HepG2 (cell line): Measurements from ENCODE around the gene ADAM10. TPM values are rescaled to one million over a fixed set of nuclear protein-coding genes. Genes with fewer than 3 reads are reported as not detected.
A peak's percentile ranks its signal among the peaks of the same experiment; 100 is the strongest.

Source experiments
- ATAC-seq: fragments of 200-7000 bp; cut with Tn5 transposase; 3 replicates; pipeline ENCODE4 v1.9.1; 2020; ENCODE audit warnings: mild to moderate bottlenecking, moderate library complexity
- BruUV-seq: library from RNA; stranded (reverse); fragments of 400-500 nt; replicated peaks from 2 replicates; lab custom pipeline; 2021; lab: Mats Ljungman, UMichigan
- CTCF ChIA-PET: fragments of 300-600 bp; formaldehyde crosslinking; extraction: SDS; loops from one replicate; lab custom pipeline; 2021; ENCODE audit warnings: low total read pairs, inconsistent platforms, low intra/inter-chr PET ratio; lab: Yijun Ruan, JAX
- POLR2A ChIA-PET: fragments of 350-600 bp; sonication (Branson Sonifier 250); formaldehyde crosslinking; loops from one replicate; lab custom pipeline; 2020; ENCODE audit warnings: antibody characterized with exemption, inconsistent platforms; lab: Yijun Ruan, JAX
- DNase-seq: peaks from one replicate; pipeline ENCODE4 v3.0.0-alpha.2; 2015; ENCODE audit warnings: low spot score
- FAIRE-seq: peaks from 3 replicates; lab custom pipeline; 2011; peaks lifted over from hg19 to GRCh38; lab: Jason Lieb, UNC
- H2AFZ ChIP-seq: one replicate; pipeline ENCODE4 v1.6.1; 2011; ENCODE audit warnings: low read length, inconsistent platforms
- H3K27ac ChIP-seq: fragments of 300-600 bp; 3 replicates; pipeline ENCODE4 v1.8.0; 2011; ENCODE audit warnings: mixed run types, mild to moderate bottlenecking, mixed read lengths, low read length, inconsistent platforms; ENCODE audit not compliant: insufficient read depth; ENCODE audit errors: extremely low read length
- H3K27me3 ChIP-seq, 2 experiments: fragments of 200-600 bp in 1 of 2; 2 replicates in 1 of 2; 3 replicates in 1 of 2; pipeline versions ENCODE4 v1.6.0 to v1.8.0; 2011; ENCODE audit warnings: low read length in 2 of 2, mild to moderate bottlenecking in 2 of 2, moderate library complexity in 2 of 2, inconsistent platforms in 1 of 2; ENCODE audit not compliant: insufficient read depth in 2 of 2, control insufficient read depth in 1 of 2
- H3K36me3 ChIP-seq, 2 experiments: fragments of 200-600 bp in 1 of 2; replicated peaks in 1 of 2; 2 replicates in 1 of 2; 3 replicates in 1 of 2; pipeline versions ENCODE4 v1.5.1 to v1.8.0; 2011; ENCODE audit warnings: low read length in 2 of 2, inconsistent platforms in 1 of 2; ENCODE audit not compliant: insufficient read depth in 2 of 2, control insufficient read depth in 1 of 2
- H3K4me1 ChIP-seq: 2 replicates; pipeline ENCODE4 v1.5.1; 2012; ENCODE audit warnings: low read length, inconsistent platforms; ENCODE audit not compliant: insufficient read depth
- H3K4me2 ChIP-seq: 2 replicates; pipeline ENCODE4 v1.6.0; 2011; ENCODE audit warnings: low read depth, low read length, inconsistent platforms
- H3K4me3 ChIP-seq, 3 experiments: fragments of 200-600 bp in 1 of 3; sonication (generic), shearing (Covaris generic) in 1 of 3; replicated peaks in 1 of 3; 2 replicates each; pipeline ENCODE4 v1.5.1; 2011 to 2016; ENCODE audit warnings: low read length in 3 of 3, inconsistent platforms in 2 of 3, low read depth in 2 of 3, mild to moderate bottlenecking in 2 of 3, control low read depth in 1 of 3, mixed read lengths in 1 of 3; ENCODE audit not compliant: insufficient read depth in 1 of 3
- H3K79me2 ChIP-seq: one replicate; pipeline ENCODE4 v1.6.1; 2011; ENCODE audit warnings: low read length, inconsistent platforms; ENCODE audit not compliant: insufficient read depth
- H3K9ac ChIP-seq: 2 replicates; pipeline ENCODE4 v1.6.0; 2011; ENCODE audit warnings: mild to moderate bottlenecking, low read depth, low read length, inconsistent platforms; ENCODE audit not compliant: insufficient read depth
- H3K9me3 ChIP-seq: 2 replicates; pipeline ENCODE4 v1.5.1; 2012; ENCODE audit warnings: mild to moderate bottlenecking, low read length
- H4K20me1 ChIP-seq: 2 replicates; pipeline ENCODE4 v1.6.0; 2011; ENCODE audit warnings: inconsistent platforms, mild to moderate bottlenecking, low read length, moderate library complexity; ENCODE audit not compliant: insufficient read depth
- ATRX ChIP-seq: sonication (generic); formaldehyde crosslinking; IDR thresholded peaks from 2 replicates; pipeline ENCODE4 v1.4.0; 2020; ENCODE audit warnings: missing genetic modification reagents, borderline replicate concordance
- EEA1 ChIP-seq: sonication (generic); formaldehyde crosslinking; IDR thresholded peaks from 2 replicates; pipeline ENCODE4 v1.5.1; 2020; ENCODE audit warnings: mild to moderate bottlenecking, missing genetic modification reagents, borderline replicate concordance
- ISL2 ChIP-seq: sonication (generic); formaldehyde crosslinking; IDR thresholded peaks from 2 replicates; pipeline ENCODE4 v1.5.0; 2020; ENCODE audit warnings: missing genetic modification reagents
- KLF11 ChIP-seq: IDR thresholded peaks from 2 replicates; pipeline ENCODE4 v1.6.1; 2016; ENCODE audit warnings: missing compliant biosample characterization
- MYC ChIP-seq: sonication (generic); formaldehyde crosslinking; IDR thresholded peaks from 2 replicates; pipeline ENCODE4 v1.9.0; 2021; ENCODE audit warnings: missing genetic modification reagents, borderline replicate concordance
- STAG1 ChIP-seq: sonication (generic); formaldehyde crosslinking; IDR thresholded peaks from 2 replicates; pipeline ENCODE4 v1.4.0; 2020; ENCODE audit warnings: missing genetic modification reagents
- ZKSCAN8 ChIP-seq: IDR thresholded peaks from 2 replicates; pipeline ENCODE4 v1.6.1; 2016; ENCODE audit warnings: borderline replicate concordance, missing genetic modification reagents, missing compliant biosample characterization
- ZNF598 ChIP-seq: sonication (generic); formaldehyde crosslinking; IDR thresholded peaks from 2 replicates; pipeline ENCODE4 v1.5.1; 2020; ENCODE audit warnings: mild to moderate bottlenecking, missing genetic modification reagents, borderline replicate concordance
- ZSCAN12 ChIP-seq: sonication (generic); formaldehyde crosslinking; IDR thresholded peaks from 2 replicates; pipeline ENCODE4 v1.9.0; 2021; ENCODE audit warnings: mild to moderate bottlenecking, missing genetic modification reagents
- WGBS: methylation state at CpG from one replicate; pipeline ENCODE4 v1.1.6; 2017; ENCODE audit warnings: low lambda C conversion rate; 5-methylcytosine and 5-hydroxymethylcytosine counted together
- in situ Hi-C: cut with HindIII; loops from 2 replicates; pipeline ENCODE4 v1.10.0; 2017; ENCODE audit warnings: low pct_unique_long_range_greater_than_20kb; ENCODE audit not compliant: extremely low pct_ligation_motif_present
- intact Hi-C: fragments of 100-400 bp; cut with micrococcal nuclease; formaldehyde crosslinking; loops from one replicate; pipeline ENCODE4 v1.10.0; 2022; ENCODE audit not compliant: unreplicated experiment
- polyA plus RNA-seq, 8 experiments: library from polyadenylated mRNA; depleted of rRNA in 3 of 8; stranded (reverse) in 7 of 8; unstranded in 1 of 8; fragments of >200 nt; fragmentation: Illumina TruSeq in 4 of 8; extraction: Trizol in 4 of 8; gene quantifications; 2 replicates each; pipeline versions ENCODE4 v1.2.1 to v1.2.3, GENCODE V29; 2011 to 2016; ENCODE audit warnings: low read depth in 4 of 8, missing spikeins in 1 of 8, mixed read lengths in 1 of 8; ENCODE audit not compliant: insufficient read depth in 1 of 8
- total RNA-seq, 5 experiments: library from RNA; depleted of rRNA; stranded (reverse); fragments of >200 nt; fragmentation: Illumina TruSeq; extraction: Trizol; gene quantifications; 2 replicates each; pipeline ENCODE4 v1.2.3, GENCODE V29; 2016; ENCODE audit warnings: low read depth in 1 of 5
- TF ChIP-seq, protein P1 (sequence below): IDR thresholded peaks from 2 replicates; pipeline ENCODE4 v1.6.1; 2012; ENCODE audit warnings: inconsistent platforms
- TF ChIP-seq, protein P2 (sequence below): sonication (generic); formaldehyde crosslinking; IDR thresholded peaks from 2 replicates; pipeline ENCODE4 v1.5.1; 2020; ENCODE audit warnings: missing genetic modification reagents, mild to moderate bottlenecking, borderline replicate concordance
- TF ChIP-seq, protein P3 (sequence below): sonication (generic); formaldehyde crosslinking; IDR thresholded peaks from 2 replicates; pipeline ENCODE4 v1.8.0; 2022; ENCODE audit warnings: missing genetic modification reagents, mild to moderate bottlenecking, moderate library complexity, borderline replicate concordance

Gene ADAM10
- total and polyA plus RNA-seq, 2 of the 13 experiments (the other 11 are each of a cell fraction or from before 2014, with no cell fraction given) = 92.7 to 125 TPM

DNA sequence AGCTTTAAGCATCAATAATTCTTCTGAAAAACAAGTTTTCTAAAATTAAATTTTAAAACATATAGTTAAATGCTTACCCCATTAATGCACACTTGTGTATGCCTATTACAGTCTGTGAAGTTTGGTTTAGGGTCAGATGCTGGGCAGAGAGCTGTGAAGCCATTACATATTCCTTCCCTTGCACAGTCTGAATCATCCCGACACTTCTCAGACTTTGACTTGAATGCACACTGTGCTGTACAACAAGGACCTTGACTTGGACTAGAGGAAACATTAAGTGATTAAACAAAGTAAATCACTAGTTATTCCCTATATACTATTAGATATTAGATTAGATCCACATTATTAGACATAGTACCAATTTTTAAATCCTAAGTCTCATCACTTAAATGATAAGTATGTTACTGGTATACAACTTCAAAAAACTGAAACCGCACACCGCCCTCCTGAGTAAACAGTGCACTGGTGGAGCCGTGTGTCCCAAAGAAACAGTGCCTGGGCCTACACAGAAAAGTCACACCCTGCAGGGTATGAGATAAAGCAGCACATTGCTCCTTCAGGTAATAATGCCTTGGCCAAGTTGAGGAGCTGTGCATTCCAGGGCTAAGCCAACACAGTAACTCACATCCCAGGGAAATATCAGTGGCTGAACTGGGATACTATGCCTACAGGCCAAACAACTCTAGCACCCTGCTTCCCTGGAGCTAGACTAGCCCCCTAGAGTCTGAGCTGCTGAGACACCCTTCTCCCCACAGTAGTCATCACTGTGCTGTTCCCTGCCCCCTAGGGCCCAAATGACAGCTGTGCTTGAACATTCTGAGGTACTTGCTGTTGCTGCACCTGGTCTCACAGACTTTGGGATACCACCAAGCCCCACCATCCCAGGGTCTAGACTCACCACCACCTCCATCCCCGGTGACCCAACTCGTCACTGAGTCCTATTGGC, 137.5 kb downstream of the ADAM10 start:
- CTCF ChIA-PET = no interaction called here
- no peak overlapping the region for H3K4me3 ChIP-seq
- no TSS peak for BruUV-seq
- POLR2A ChIA-PET = no interaction called here
- peak; percentile 57 for ATAC-seq
- H4K20me1 ChIP-seq = no peaks in the 10 kb centered on the region
- H3K27me3 ChIP-seq = no peaks in the 10 kb centered on the region
- TF ChIP-seq MYC (CRISPR knock-in tag) = no peak
- TF ChIP-seq STAG1 = peak; percentile 26
- no peak for TF ChIP-seq ZNF598 (CRISPR knock-in tag)
- no peak for TF ChIP-seq ISL2
- no peak for DNase-seq
- peaks cover 6 to 47% of the 10 kb centered on the region in 2 experiments for H3K36me3 ChIP-seq
- no peaks in the 10 kb centered on the region for H3K79me2 ChIP-seq
- peaks cover 8% of the 10 kb centered on the region for H3K9me3 ChIP-seq
- H3K9ac ChIP-seq = no peak overlapping the region
- 89% methylated on average over 6 of the region's 6 CpGs for WGBS
- H3K27ac ChIP-seq = no peak overlapping the region
- intact Hi-C loops (no loop called here), in situ Hi-C loops (no loop called here)
- no peak for FAIRE-seq
- H3K4me2 ChIP-seq = no peak overlapping the region
- no peak overlapping the region for H2AFZ ChIP-seq
- no peaks in the 10 kb centered on the region for H3K4me1 ChIP-seq

DNA sequence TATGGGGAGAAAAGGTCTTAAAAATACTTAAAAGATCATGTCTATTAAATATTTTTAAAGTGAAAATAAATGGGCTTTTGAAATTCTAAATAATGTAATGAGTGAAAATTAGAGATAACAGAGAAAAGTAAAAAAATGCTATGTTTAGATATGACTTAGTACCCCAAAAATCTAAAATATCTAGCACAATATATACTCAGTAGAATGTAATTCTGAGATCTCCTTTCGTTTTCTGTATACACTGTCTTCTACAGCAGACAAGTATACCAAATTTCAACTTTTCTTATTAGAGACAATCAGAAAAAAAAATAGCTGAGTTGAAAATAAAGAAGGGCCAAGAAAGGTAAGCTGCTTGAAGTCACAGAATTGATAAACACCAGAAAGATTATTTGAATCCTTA, 140.8 kb downstream of the ADAM10 start:
- POLR2A ChIA-PET = no interaction called here
- H3K4me2 ChIP-seq = no peak overlapping the region
- no peak for FAIRE-seq
- H4K20me1 ChIP-seq = no peaks in the 10 kb centered on the region
- peaks cover 4 to 41% of the 10 kb centered on the region in 2 experiments; a peak in 4 of 5 replicates for H3K36me3 ChIP-seq
- no peaks in the 10 kb centered on the region for H3K27me3 ChIP-seq
- no peaks in the 10 kb centered on the region for H3K79me2 ChIP-seq
- in situ Hi-C loops = no loop called here
- no peaks in the 10 kb centered on the region for H3K9me3 ChIP-seq
- no peak overlapping the region for H2AFZ ChIP-seq
- no peak overlapping the region for H3K4me3 ChIP-seq
- CTCF ChIA-PET = no interaction called here
- no peak for ATAC-seq
- intact Hi-C loops = no loop called here
- DNase-seq = no peak
- peaks cover 16% of the 10 kb centered on the region for H3K4me1 ChIP-seq
- H3K27ac ChIP-seq = no peak overlapping the region
- no peak overlapping the region for H3K9ac ChIP-seq
- no TSS peak for BruUV-seq
- 93% methylated on average over 1 of the region's 1 CpG for WGBS
- TF ChIP-seq ZSCAN12 (CRISPR knock-in tag) (no peak), KLF11 (no peak), ZKSCAN8 (no peak), ATRX (CRISPR knock-in tag) (no peak), STAG1 (no peak), EEA1 (CRISPR knock-in tag) (no peak)
- TF ChIP-seq, protein P1, sequence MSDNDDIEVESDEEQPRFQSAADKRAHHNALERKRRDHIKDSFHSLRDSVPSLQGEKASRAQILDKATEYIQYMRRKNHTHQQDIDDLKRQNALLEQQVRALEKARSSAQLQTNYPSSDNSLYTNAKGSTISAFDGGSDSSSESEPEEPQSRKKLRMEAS = no peak
- TF ChIP-seq, protein P2, sequence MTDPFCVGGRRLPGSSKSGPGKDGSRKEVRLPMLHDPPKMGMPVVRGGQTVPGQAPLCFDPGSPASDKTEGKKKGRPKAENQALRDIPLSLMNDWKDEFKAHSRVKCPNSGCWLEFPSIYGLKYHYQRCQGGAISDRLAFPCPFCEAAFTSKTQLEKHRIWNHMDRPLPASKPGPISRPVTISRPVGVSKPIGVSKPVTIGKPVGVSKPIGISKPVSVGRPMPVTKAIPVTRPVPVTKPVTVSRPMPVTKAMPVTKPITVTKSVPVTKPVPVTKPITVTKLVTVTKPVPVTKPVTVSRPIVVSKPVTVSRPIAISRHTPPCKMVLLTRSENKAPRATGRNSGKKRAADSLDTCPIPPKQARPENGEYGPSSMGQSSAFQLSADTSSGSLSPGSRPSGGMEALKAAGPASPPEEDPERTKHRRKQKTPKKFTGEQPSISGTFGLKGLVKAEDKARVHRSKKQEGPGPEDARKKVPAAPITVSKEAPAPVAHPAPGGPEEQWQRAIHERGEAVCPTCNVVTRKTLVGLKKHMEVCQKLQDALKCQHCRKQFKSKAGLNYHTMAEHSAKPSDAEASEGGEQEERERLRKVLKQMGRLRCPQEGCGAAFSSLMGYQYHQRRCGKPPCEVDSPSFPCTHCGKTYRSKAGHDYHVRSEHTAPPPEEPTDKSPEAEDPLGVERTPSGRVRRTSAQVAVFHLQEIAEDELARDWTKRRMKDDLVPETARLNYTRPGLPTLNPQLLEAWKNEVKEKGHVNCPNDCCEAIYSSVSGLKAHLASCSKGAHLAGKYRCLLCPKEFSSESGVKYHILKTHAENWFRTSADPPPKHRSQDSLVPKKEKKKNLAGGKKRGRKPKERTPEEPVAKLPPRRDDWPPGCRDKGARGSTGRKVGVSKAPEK (CRISPR knock-in tag) = no peak
- TF ChIP-seq, protein P3, sequence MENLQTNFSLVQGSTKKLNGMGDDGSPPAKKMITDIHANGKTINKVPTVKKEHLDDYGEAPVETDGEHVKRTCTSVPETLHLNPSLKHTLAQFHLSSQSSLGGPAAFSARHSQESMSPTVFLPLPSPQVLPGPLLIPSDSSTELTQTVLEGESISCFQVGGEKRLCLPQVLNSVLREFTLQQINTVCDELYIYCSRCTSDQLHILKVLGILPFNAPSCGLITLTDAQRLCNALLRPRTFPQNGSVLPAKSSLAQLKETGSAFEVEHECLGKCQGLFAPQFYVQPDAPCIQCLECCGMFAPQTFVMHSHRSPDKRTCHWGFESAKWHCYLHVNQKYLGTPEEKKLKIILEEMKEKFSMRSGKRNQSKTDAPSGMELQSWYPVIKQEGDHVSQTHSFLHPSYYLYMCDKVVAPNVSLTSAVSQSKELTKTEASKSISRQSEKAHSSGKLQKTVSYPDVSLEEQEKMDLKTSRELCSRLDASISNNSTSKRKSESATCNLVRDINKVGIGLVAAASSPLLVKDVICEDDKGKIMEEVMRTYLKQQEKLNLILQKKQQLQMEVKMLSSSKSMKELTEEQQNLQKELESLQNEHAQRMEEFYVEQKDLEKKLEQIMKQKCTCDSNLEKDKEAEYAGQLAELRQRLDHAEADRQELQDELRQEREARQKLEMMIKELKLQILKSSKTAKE (CRISPR knock-in tag) = no peak
